Kidney (tissue), 14 donors: Measurements from ENCODE around the gene AP3S1. TPM values are rescaled to one million over a fixed set of nuclear protein-coding genes. Genes with fewer than 3 reads are reported as not detected.
"Not testable (repeated sequence)": the region's sequence is repeated elsewhere in the genome, so short reads cannot be mapped to it uniquely, and the experiment has no call there.

Experiments
- DNase-seq, 5 donors: peaks; one replicate each; pipeline ENCODE4 v3.0.0-alpha.2; 2013 to 2020
- FAIRE-seq: peaks from 2 replicates; lab custom pipeline; 2012; peaks lifted over from hg19 to GRCh38; lab: Jason Lieb, UNC
- H3K27ac ChIP-seq, 2 donors: one replicate each; pipeline ENCODE4 v1.7.0; 2013; ENCODE audit warnings: low read depth in 2 of 2, low read length in 2 of 2, inconsistent platforms in 1 of 2
- H3K27me3 ChIP-seq: one replicate; pipeline ENCODE4 v1.7.1; 2013; ENCODE audit warnings: low read length, inconsistent platforms; ENCODE audit not compliant: control insufficient read depth, insufficient read depth
- H3K36me3 ChIP-seq, 3 donors: one replicate each; pipeline versions ENCODE4 v1.7.0 to v1.7.1; 2013; ENCODE audit warnings: low read length in 3 of 3, control low read depth in 1 of 3, inconsistent platforms in 1 of 3; ENCODE audit not compliant: insufficient read depth in 3 of 3, control insufficient read depth in 2 of 3
- H3K4me1 ChIP-seq, 3 donors: one replicate each; pipeline versions ENCODE4 v1.7.0 to v1.7.1; 2013; ENCODE audit warnings: low read length in 3 of 3, inconsistent platforms in 1 of 3, low read depth in 1 of 3; ENCODE audit not compliant: control insufficient read depth in 2 of 3, insufficient read depth in 2 of 3
- H3K4me3 ChIP-seq, 3 donors: one replicate each; pipeline versions ENCODE4 v1.7.0 to v1.8.1; 2013; ENCODE audit warnings: low read length in 3 of 3, control low read depth in 1 of 3, inconsistent platforms in 1 of 3
- H3K9ac ChIP-seq, 3 donors: one replicate each; pipeline versions ENCODE4 v1.7.0 to v1.7.1; 2013; ENCODE audit warnings: low read length in 3 of 3, control low read depth in 1 of 3, inconsistent platforms in 1 of 3
- H3K9me3 ChIP-seq, 3 donors: one replicate each; pipeline versions ENCODE4 v1.7.0 to v1.7.1; 2013; ENCODE audit warnings: low read length in 3 of 3, control low read depth in 1 of 3, inconsistent platforms in 1 of 3; ENCODE audit not compliant: control insufficient read depth in 2 of 3, insufficient read depth in 1 of 3
- intact Hi-C: fragments of 100-400 bp; cut with DNase I; formaldehyde crosslinking; loops from one replicate; pipeline ENCODE4 v1.11.1; 2022
- polyA plus RNA-seq: library from polyadenylated mRNA; stranded (reverse); fragments of 350-450 nt; fragmentation: Illumina TruSeq; extraction: RNeasy Lipid Tissue Mini Kit (QIAGEN cat#74804); gene quantifications from one replicate; pipeline ENCODE4 v1.2.3, GENCODE V29; 2014; ENCODE audit warnings: low read depth, low replicate concordance; ENCODE audit not compliant: insufficient read depth
- total RNA-seq: library from RNA; stranded (reverse); fragmentation: NEBNext Ultra II Directional; extraction: Animal tissue kit (Norgen Biotek cat#: 25700); gene quantifications from one replicate; pipeline ENCODE4 v1.2.1, GENCODE V29; 2021
- TF ChIP-seq, protein P1 (sequence below): IDR thresholded peaks from 3 replicates; pipeline ENCODE4 v1.5.1; 2012; ENCODE audit warnings: mild to moderate bottlenecking, moderate library complexity, borderline replicate concordance; ENCODE audit not compliant: insufficient read depth; ENCODE audit errors: extremely low read depth
- donor health status: control.
- donor health status: control.
- donor health status: control.
- donor health status: control.
- donor health status: control.
- donor health status: DM: yes; HTN: yes; CAD: no.
- donor health status: Normal renal cell carcinoma (clear cell type).

Gene AP3S1
- total and polyA plus RNA-seq, 2 donors from 2014 or later: 50.2 to 54.1 TPM

DNA sequence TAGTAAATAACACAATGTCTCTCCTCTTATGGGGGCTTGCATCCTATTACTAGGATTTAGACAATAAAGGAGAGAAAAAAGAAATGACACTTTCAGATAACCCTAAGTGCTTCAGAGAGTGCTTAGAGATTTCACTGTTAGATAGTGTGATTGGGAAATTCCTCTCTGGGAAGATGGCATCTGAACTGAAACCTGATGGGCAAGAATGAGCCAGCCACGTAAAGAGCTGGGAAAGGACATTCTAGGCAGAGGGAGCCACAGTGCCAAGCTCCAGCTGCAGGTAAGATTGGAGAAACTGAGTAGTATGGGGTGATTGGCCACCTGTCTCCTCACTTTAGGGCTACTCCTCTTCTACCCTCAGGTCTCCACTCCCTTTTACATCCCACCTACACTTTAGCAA is 39.8 kb upstream of the AP3S1 start:
- H3K4me1 ChIP-seq: no peaks in the 10 kb centered on the region
- H3K27me3 ChIP-seq: no peaks in the 10 kb centered on the region
- H3K27ac ChIP-seq: no peak overlapping the region
- TF ChIP-seq, protein P1, sequence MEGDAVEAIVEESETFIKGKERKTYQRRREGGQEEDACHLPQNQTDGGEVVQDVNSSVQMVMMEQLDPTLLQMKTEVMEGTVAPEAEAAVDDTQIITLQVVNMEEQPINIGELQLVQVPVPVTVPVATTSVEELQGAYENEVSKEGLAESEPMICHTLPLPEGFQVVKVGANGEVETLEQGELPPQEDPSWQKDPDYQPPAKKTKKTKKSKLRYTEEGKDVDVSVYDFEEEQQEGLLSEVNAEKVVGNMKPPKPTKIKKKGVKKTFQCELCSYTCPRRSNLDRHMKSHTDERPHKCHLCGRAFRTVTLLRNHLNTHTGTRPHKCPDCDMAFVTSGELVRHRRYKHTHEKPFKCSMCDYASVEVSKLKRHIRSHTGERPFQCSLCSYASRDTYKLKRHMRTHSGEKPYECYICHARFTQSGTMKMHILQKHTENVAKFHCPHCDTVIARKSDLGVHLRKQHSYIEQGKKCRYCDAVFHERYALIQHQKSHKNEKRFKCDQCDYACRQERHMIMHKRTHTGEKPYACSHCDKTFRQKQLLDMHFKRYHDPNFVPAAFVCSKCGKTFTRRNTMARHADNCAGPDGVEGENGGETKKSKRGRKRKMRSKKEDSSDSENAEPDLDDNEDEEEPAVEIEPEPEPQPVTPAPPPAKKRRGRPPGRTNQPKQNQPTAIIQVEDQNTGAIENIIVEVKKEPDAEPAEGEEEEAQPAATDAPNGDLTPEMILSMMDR: no peak
- no peak overlapping the region for H3K4me3 ChIP-seq
- DNase-seq (no peak), FAIRE-seq (no peak)
- intact Hi-C loops: no loop called here
- H3K36me3 ChIP-seq: peaks cover 0 to 2% (median 0%) of the 10 kb centered on the region in 3 donors
- no peak overlapping the region for H3K9ac ChIP-seq
- no peaks in the 10 kb centered on the region for H3K9me3 ChIP-seq

DNA sequence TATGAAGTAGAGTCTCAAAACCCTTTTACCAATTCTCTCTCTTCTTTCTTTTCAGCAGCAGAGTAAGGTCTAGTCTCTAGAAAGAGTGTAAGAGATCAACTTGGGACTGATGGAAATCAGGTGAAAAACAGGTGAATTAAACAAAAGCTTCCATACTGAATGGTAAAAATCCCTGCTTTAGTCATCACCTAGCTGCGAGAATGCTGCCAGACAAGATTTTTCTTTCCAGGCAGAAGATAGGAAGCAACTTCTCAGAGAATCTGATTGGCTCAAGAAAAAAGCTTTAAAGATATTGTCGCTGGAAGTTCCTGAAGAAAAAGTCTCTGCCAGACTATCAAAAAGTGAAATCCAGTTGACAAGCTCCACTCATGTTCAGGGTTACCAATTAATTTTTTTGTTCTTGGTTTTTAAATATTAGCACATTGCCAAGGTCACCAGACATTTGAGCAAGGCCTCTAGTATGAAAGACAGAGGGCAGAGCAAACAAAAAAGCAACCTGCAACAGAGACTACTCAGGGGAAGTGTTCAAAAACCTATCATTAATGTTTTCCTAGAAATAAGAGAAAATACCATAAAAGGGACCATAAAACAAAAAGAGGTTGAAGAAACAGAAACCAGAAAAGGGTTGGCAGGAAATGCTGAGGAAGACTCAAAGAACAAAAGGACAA is 34.6 kb upstream of the AP3S1 start:
- Histone ChIP-seq H3K27ac (no peak overlapping the region), H3K4me3 (no peak overlapping the region), H3K9me3 (no peaks in the 10 kb centered on the region), H3K36me3 (peaks cover 0 to 2% (median 0%) of the 10 kb centered on the region in 3 donors), H3K4me1 (no peaks in the 10 kb centered on the region), H3K27me3 (no peaks in the 10 kb centered on the region), H3K9ac (no peak overlapping the region)
- TF ChIP-seq, protein P1: no peak
- intact Hi-C loops: no loop called here
- FAIRE-seq (no peak), DNase-seq (no peak)

DNA sequence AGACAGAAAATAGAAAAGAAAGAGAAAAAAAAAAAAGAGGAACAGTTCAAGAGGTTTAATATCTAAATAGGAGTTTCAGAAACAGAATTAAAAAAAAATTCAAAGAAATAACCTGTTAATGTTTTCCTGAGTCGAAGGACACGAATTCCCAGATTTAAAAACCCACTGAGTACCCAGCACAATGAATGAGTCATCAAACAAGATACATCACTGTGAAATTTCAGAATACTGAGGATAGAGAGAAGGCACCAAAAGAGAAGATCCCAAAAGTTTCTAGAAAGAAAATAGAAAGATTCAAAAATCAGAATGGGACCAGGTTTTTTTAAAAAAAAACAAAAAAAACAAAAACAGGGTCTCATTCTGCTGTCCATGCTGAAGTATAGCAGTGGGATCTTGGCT is 34.1 kb upstream of the AP3S1 start:
- Histone ChIP-seq H3K4me3 (no peak overlapping the region), H3K4me1 (no peaks in the 10 kb centered on the region), H3K27me3 (no peaks in the 10 kb centered on the region), H3K9ac (no peak overlapping the region), H3K36me3 (peaks cover 0 to 2% (median 0%) of the 10 kb centered on the region in 3 donors), H3K27ac (no peak overlapping the region), H3K9me3 (no peaks in the 10 kb centered on the region)
- TF ChIP-seq, protein P1: no peak
- FAIRE-seq (no peak), DNase-seq (no peak)
- intact Hi-C loops: no loop called here

DNA sequence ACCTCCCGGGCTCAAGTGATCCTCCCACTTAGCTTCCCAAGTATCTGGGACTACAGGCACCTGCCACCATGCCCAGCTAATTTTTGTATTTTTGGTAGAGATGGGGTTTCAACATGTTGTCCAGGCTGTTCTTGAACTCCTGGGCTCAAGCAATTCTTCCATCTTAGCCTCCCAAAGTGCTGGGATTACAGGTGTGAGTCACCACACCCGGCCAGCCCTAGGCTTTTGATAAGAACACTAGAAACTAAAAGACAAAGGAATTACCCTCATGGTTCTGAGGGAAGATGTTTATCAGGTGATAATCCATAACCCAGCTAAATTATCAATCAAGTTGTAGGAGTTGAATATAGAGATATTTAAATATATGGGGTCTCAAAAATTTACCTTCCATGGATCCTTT is 33.7 kb upstream of the AP3S1 start:
- H3K27ac ChIP-seq, FAIRE-seq, DNase-seq, H3K27me3 ChIP-seq, H3K9me3 ChIP-seq, intact Hi-C loops, H3K9ac ChIP-seq, H3K36me3 ChIP-seq, H3K4me1 ChIP-seq, H3K4me3 ChIP-seq: not testable (repeated sequence)
